HCT116 (cell line): ENCODE data around the gene IGSF9B. TPM values are rescaled to one million over a fixed set of nuclear protein-coding genes. Genes with fewer than 3 reads are reported as not detected.

ENCODE experiments used
- ATAC-seq: fragments of 200-7000 bp; cut with Tn5 transposase; 2 replicates; pipeline ENCODE4 v1.9.1; 2020; ENCODE audit warnings: mild to moderate bottlenecking, moderate library complexity
- BruUV-seq: library from RNA; stranded (reverse); fragments of 400-500 nt; replicated peaks from 2 replicates; lab custom pipeline; 2021; lab: Mats Ljungman, UMichigan
- CTCF ChIA-PET: fragments of 300-600 bp; sonication (Branson Sonifier 250); formaldehyde crosslinking; loops from one replicate; lab custom pipeline; 2021; ENCODE audit warnings: antibody characterized with exemption; lab: Charles Lee
- POLR2A ChIA-PET: fragments of 300-600, 350-600 bp; sonication (Branson Sonifier 250); formaldehyde crosslinking; loops from one replicate; lab custom pipeline; 2021; ENCODE audit warnings: antibody characterized with exemption; lab: Charles Lee
- RAD21 ChIA-PET, 2 experiments: fragments of 300-600 bp; sonication (Branson Sonifier 250); formaldehyde crosslinking; loops; one replicate each; lab custom pipeline; 2023; ENCODE audit warnings: low total read pairs in 2 of 2; ENCODE audit not compliant: uncharacterized antibody in 2 of 2, unreplicated experiment in 2 of 2, low non-redundant PET in 1 of 2; lab: Charles Lee
- DNase-seq: peaks from one replicate; pipeline ENCODE4 v3.0.0-alpha.2; 2010; ENCODE audit warnings: low read depth, low spot score
- H2AFZ ChIP-seq: fragments of 200-600 bp; shearing (Covaris generic), sonication (generic); 2 replicates; pipeline ENCODE4 v1.6.1; 2017; ENCODE audit warnings: low read depth, mixed run types, mixed read lengths, antibody characterized with exemption, low read length; ENCODE audit not compliant: poor library complexity, severe bottlenecking
- H3K27ac ChIP-seq: 2 replicates; pipeline ENCODE4 v1.5.1; 2012; ENCODE audit warnings: low read depth, low read length
- H3K27me3 ChIP-seq: fragments of 200-600 bp; sonication (generic); 2 replicates; pipeline ENCODE4 v1.6.1; 2016; ENCODE audit warnings: mixed run types, low read length, mixed read lengths; ENCODE audit not compliant: insufficient read depth
- H3K36me3 ChIP-seq, 2 experiments: fragments of 200-500 bp in 1 of 2; fragments of 200-600 bp in 1 of 2; sonication (Bioruptor generic) in 1 of 2; sonication (generic) in 1 of 2; 2 replicates each; pipeline versions ENCODE4 v1.5.1 to v1.6.1; 2014 to 2016; ENCODE audit warnings: low read length in 2 of 2, inconsistent platforms in 1 of 2, mixed read lengths in 1 of 2, mixed run types in 1 of 2; ENCODE audit not compliant: insufficient read depth in 2 of 2, control insufficient read depth in 1 of 2
- H3K4me1 ChIP-seq, 2 experiments: fragments of 200-600 bp in 1 of 2; sonication (generic) in 1 of 2; 2 replicates each; pipeline versions ENCODE4 v1.5.1 to v1.6.1; 2012 to 2017; ENCODE audit warnings: low read length in 2 of 2, inconsistent platforms in 1 of 2, mild to moderate bottlenecking in 1 of 2, mixed read lengths in 1 of 2, mixed run types in 1 of 2, moderate library complexity in 1 of 2; ENCODE audit not compliant: insufficient read depth in 2 of 2, control insufficient read depth in 1 of 2
- H3K4me2 ChIP-seq: fragments of 200-600 bp; sonication (generic); 2 replicates; pipeline ENCODE4 v1.6.1; 2017; ENCODE audit warnings: mixed run types, low read length, mixed read lengths
- H3K4me3 ChIP-seq, 2 experiments: fragments of 200-600 bp in 1 of 2; sonication (generic) in 1 of 2; replicated peaks in 1 of 2; 2 replicates each; pipeline ENCODE4 v1.5.1; 2011 to 2016; ENCODE audit warnings: low read length in 2 of 2, control low read depth in 1 of 2, low read depth in 1 of 2, mild to moderate bottlenecking in 1 of 2, mixed read lengths in 1 of 2, mixed run types in 1 of 2
- H3K79me2 ChIP-seq: fragments of 200-600 bp; sonication (generic); 2 replicates; pipeline ENCODE4 v1.6.1; 2017; ENCODE audit warnings: mild to moderate bottlenecking, mixed run types, low read length, moderate library complexity, mixed read lengths; ENCODE audit not compliant: insufficient read depth
- H3K9ac ChIP-seq: fragments of 200-600 bp; sonication (generic); 2 replicates; pipeline ENCODE4 v1.6.1; 2016; ENCODE audit warnings: low read length, mixed read lengths
- H3K9me2 ChIP-seq: fragments of 200-600 bp; sonication (generic), shearing (Covaris generic); 2 replicates; pipeline ENCODE4 v1.6.1; 2017; ENCODE audit warnings: mixed run types, mild to moderate bottlenecking, moderate library complexity; ENCODE audit not compliant: insufficient read depth
- H3K9me3 ChIP-seq, 2 experiments: fragments of 200-500 bp in 1 of 2; fragments of 200-600 bp in 1 of 2; sonication (Bioruptor generic) in 1 of 2; sonication (generic) in 1 of 2; 2 replicates each; pipeline ENCODE4 v1.6.1; 2014 to 2017; ENCODE audit warnings: low read length in 2 of 2, mixed read lengths in 2 of 2, inconsistent platforms in 1 of 2, low read depth in 1 of 2, mild to moderate bottlenecking in 1 of 2, mixed run types in 1 of 2, moderate library complexity in 1 of 2; ENCODE audit not compliant: control insufficient read depth in 1 of 2, insufficient read depth in 1 of 2
- H4K20me1 ChIP-seq: fragments of 200-600 bp; sonication (generic), shearing (Covaris generic); 2 replicates; pipeline ENCODE4 v1.6.1; 2017; ENCODE audit warnings: mixed run types, mild to moderate bottlenecking, moderate library complexity; ENCODE audit not compliant: insufficient read depth
- EZH2phosphoT487 ChIP-seq: fragments of 200-600 bp; IDR thresholded peaks from 2 replicates; pipeline ENCODE4 v1.6.1; 2018; ENCODE audit warnings: antibody characterized with exemption, borderline replicate concordance
- POLR2AphosphoS5 ChIP-seq: IDR thresholded peaks from 2 replicates; pipeline ENCODE4 v1.6.1; 2011; ENCODE audit warnings: mild to moderate bottlenecking, low read depth, low read length, moderate library complexity
- REST ChIP-seq: IDR thresholded peaks from 2 replicates; pipeline ENCODE4 v1.6.1; 2012; ENCODE audit warnings: low read depth
- SIN3A ChIP-seq: IDR thresholded peaks from 2 replicates; pipeline ENCODE4 v1.6.1; 2012; ENCODE audit warnings: low read depth
- SP1 ChIP-seq: IDR thresholded peaks from 2 replicates; pipeline ENCODE4 v1.6.1; 2012; ENCODE audit warnings: low read depth
- intact Hi-C: fragments of 100-400 bp; cut with micrococcal nuclease; formaldehyde crosslinking; loops from 2 replicates; pipeline ENCODE4 v1.10.0; 2022
- total RNA-seq: library from RNA; stranded (reverse); gene quantifications from one replicate; pipeline ENCODE4 v1.2.1, GENCODE V29; 2021; ENCODE audit not compliant: unreplicated experiment
- TF ChIP-seq, protein P1 (sequence below), 3 experiments: fragments of 200-600 bp in 1 of 3; sonication (generic) in 1 of 3; IDR thresholded peaks in 2 of 3; conservative IDR thresholded peaks in 1 of 3; 2 replicates each; pipeline ENCODE4 v1.5.1; 2012 to 2017; ENCODE audit warnings: low read depth in 2 of 3, low read length in 2 of 3, antibody characterized with exemption in 1 of 3, borderline replicate concordance in 1 of 3, control low read depth in 1 of 3, mild to moderate bottlenecking in 1 of 3, mixed read lengths in 1 of 3, mixed run types in 1 of 3, moderate library complexity in 1 of 3; ENCODE audit not compliant: insufficient read depth in 1 of 3

Gene IGSF9B
- total RNA-seq, 1 experiment from 2014 or later: 12.4 TPM

DNA sequence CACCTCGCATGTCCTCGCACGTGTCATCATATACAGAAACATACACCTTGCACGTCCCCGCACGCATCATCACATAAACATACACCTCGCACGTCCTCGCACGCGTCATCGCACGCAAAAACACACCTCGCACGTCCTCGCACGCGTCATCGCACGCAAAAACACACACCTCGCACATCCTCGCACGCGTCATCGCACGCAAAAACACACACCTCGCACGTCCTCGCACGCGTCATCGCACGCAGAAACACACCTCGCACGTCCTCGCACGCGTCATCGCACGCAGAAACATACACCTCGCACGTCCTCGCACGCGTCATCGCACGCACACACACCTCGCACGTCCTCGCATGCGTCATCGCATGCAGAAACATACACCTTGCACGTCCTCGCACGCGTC lies 16.7 kb downstream of the IGSF9B start:
- TF ChIP-seq SIN3A (no peak), POLR2AphosphoS5 (no peak), SP1 (no peak), REST (no peak), EZH2phosphoT487 (no peak)
- TF ChIP-seq, protein P1, sequence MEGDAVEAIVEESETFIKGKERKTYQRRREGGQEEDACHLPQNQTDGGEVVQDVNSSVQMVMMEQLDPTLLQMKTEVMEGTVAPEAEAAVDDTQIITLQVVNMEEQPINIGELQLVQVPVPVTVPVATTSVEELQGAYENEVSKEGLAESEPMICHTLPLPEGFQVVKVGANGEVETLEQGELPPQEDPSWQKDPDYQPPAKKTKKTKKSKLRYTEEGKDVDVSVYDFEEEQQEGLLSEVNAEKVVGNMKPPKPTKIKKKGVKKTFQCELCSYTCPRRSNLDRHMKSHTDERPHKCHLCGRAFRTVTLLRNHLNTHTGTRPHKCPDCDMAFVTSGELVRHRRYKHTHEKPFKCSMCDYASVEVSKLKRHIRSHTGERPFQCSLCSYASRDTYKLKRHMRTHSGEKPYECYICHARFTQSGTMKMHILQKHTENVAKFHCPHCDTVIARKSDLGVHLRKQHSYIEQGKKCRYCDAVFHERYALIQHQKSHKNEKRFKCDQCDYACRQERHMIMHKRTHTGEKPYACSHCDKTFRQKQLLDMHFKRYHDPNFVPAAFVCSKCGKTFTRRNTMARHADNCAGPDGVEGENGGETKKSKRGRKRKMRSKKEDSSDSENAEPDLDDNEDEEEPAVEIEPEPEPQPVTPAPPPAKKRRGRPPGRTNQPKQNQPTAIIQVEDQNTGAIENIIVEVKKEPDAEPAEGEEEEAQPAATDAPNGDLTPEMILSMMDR (IDR thresholded peaks at IDR 0.05 in 2 of 3, conservative IDR thresholded peaks at IDR 0.05 in 1 of 3; ENCODE audit: borderline replicate concordance in 1 of 3, insufficient read depth in 1 of 3, low read depth in 2 of 3, low read length in 2 of 3): no peak
- ChIA-PET CTCF (no interaction called here), RAD21 (no interaction called here), POLR2A (no interaction called here)
- intact Hi-C loops: no loop called here
- no peak overlapping the region for H3K4me2 ChIP-seq
- no peaks in the 10 kb centered on the region for H3K36me3 ChIP-seq
- no peak for ATAC-seq
- H3K9ac ChIP-seq: no peak overlapping the region
- no peaks in the 10 kb centered on the region for H3K27me3 ChIP-seq
- no TSS peak for BruUV-seq
- H3K9me2 ChIP-seq: no peaks in the 10 kb centered on the region
- H3K79me2 ChIP-seq: no peaks in the 10 kb centered on the region
- H3K9me3 ChIP-seq: no peaks in the 10 kb centered on the region
- DNase-seq: no peak
- no peak overlapping the region for H2AFZ ChIP-seq
- no peak overlapping the region for H3K27ac ChIP-seq
- no peak overlapping the region for H3K4me3 ChIP-seq
- H4K20me1 ChIP-seq: no peaks in the 10 kb centered on the region
- peaks cover 3 to 12% of the 10 kb centered on the region in 2 experiments; a peak in 3 of 4 replicates for H3K4me1 ChIP-seq
